Thyroid gland (tissue), 4 donors: ENCODE data around the gene TTC34. TPM values are rescaled to one million over a fixed set of nuclear protein-coding genes. Genes with fewer than 3 reads are reported as not detected.

ENCODE experiments used
- DNase-seq, 2 donors: peaks; one replicate each; pipeline ENCODE4 v3.0.0-alpha.2; 2019
- H3K27ac ChIP-seq, 3 donors: fragments of 200-600 bp; sonication (generic); 1 replicate in 2 of 3; 2 replicates in 1 of 3; pipeline ENCODE4 v1.5.1; 2016 to 2019; ENCODE audit warnings: mild to moderate bottlenecking in 1 of 3, moderate library complexity in 1 of 3
- H3K27me3 ChIP-seq: fragments of 200-600 bp; sonication (generic); one replicate; pipeline ENCODE4 v1.5.1; 2019
- H3K36me3 ChIP-seq, 2 donors: fragments of 200-600 bp; sonication (generic); one replicate each; pipeline ENCODE4 v1.5.1; 2016 to 2019
- H3K4me1 ChIP-seq, 2 donors: fragments of 200-600 bp; sonication (generic); one replicate each; pipeline ENCODE4 v1.5.1; 2017 to 2019
- H3K4me3 ChIP-seq, 3 donors: fragments of 200-600 bp; sonication (generic); replicated peaks in 1 of 3; 1 replicate in 2 of 3; 2 replicates in 1 of 3; pipeline ENCODE4 v1.5.1; 2016; ENCODE audit warnings: mild to moderate bottlenecking in 1 of 3
- H3K9me3 ChIP-seq: fragments of 200-600 bp; sonication (generic); one replicate; pipeline ENCODE4 v1.5.1; 2017
- CTCF ChIP-seq, 6 experiments: fragments of 200-600 bp in 3 of 6; fragments of 450-650 bp in 3 of 6; sonication (generic) in 3 of 6; IDR thresholded peaks; one replicate each; pipeline ENCODE4 v1.5.1; 2016 to 2019; ENCODE audit warnings: antibody characterized with exemption in 6 of 6, mild to moderate bottlenecking in 2 of 6, inconsistent platforms in 1 of 6, moderate library complexity in 1 of 6
- POLR2A ChIP-seq, 2 donors: fragments of 450-650 bp; IDR thresholded peaks; one replicate each; pipeline ENCODE4 v1.6.1; 2017; ENCODE audit warnings: antibody characterized with exemption in 2 of 2, mild to moderate bottlenecking in 2 of 2, moderate library complexity in 1 of 2
- WGBS, 2 donors: methylation state at CpG; one replicate each; pipeline ENCODE4 v1.1.5; 2017; 5-methylcytosine and 5-hydroxymethylcytosine counted together
- intact Hi-C: fragments of 100-400 bp; cut with DNase I; formaldehyde crosslinking; loops from one replicate; pipeline ENCODE4 v1.15.1; 2023
- total RNA-seq, 4 donors: library from RNA; depleted of rRNA; stranded (reverse); fragments of >200 nt; gene quantifications; one replicate each; pipeline ENCODE4 v1.2.3, GENCODE V29; 2016

Gene TTC34
- total RNA-seq, 4 donors from 2014 or later, result 0.81 to 2.2 (median 1.9) TPM

GRCh38 chr1:2631136-2632050 is 170.1 kb downstream of the TTC34 start:
- H3K27me3 ChIP-seq, result peaks cover 18% of the 10 kb centered on the region
- no peak overlapping the region for H3K27ac ChIP-seq
- 83 to 85% methylated on average over 23 to 24 of the region's 24 CpGs for WGBS, 2 donors
- H3K4me3 ChIP-seq, result no peak overlapping the region
- TF ChIP-seq CTCF (IDR thresholded peaks at IDR 0.05) (no peak), POLR2A (IDR thresholded peaks at IDR 0.05) (no peak)
- peaks cover 6 to 12% of the 10 kb centered on the region in 2 donors for H3K4me1 ChIP-seq
- intact Hi-C loops, result no loop called here
- DNase-seq, result no peak
- no peaks in the 10 kb centered on the region for H3K9me3 ChIP-seq
- H3K36me3 ChIP-seq, result no peaks in the 10 kb centered on the region

- Histone ChIP-seq H3K27me3 (peaks cover 18% of the 10 kb centered on the region), H3K27ac (no peak overlapping the region), H3K4me1 (peaks cover 6 to 12% of the 10 kb centered on the region in 2 donors), H3K9me3 (no peaks in the 10 kb centered on the region), H3K4me3 (no peak overlapping the region), H3K36me3 (no peaks in the 10 kb centered on the region)
- WGBS, 2 donors, result 90 to 93% methylated on average over 35 of the region's 35 CpGs
- intact Hi-C loops, result no loop called here
- no peak for DNase-seq
- no peak for TF ChIP-seq POLR2A (IDR thresholded peaks at IDR 0.05)
- TF ChIP-seq CTCF (IDR thresholded peaks at IDR 0.05), result no peak
Measured at GRCh38 chr1:2630498-2631135, 170.9 kb downstream of the TTC34 start.

- no peak for DNase-seq
- H3K27me3 ChIP-seq, result peaks cover 18% of the 10 kb centered on the region
- no peak overlapping the region for H3K27ac ChIP-seq
- no peaks in the 10 kb centered on the region for H3K36me3 ChIP-seq
- H3K4me1 ChIP-seq, result peaks cover 6 to 12% of the 10 kb centered on the region in 2 donors
- no peaks in the 10 kb centered on the region for H3K9me3 ChIP-seq
- intact Hi-C loops, result no loop called here
- no peak overlapping the region for H3K4me3 ChIP-seq
- TF ChIP-seq CTCF (IDR thresholded peaks at IDR 0.05), result no peak
- no peak for TF ChIP-seq POLR2A (IDR thresholded peaks at IDR 0.05)
- 86 to 91% methylated on average over 12 to 21 of the region's 23 CpGs for WGBS, 2 donors
Measured at GRCh38 chr1:2629627-2630497, 171.6 kb downstream of the TTC34 start.

GRCh38 chr1:2628933-2629626 is 172.4 kb downstream of the TTC34 start:
- Histone ChIP-seq H3K36me3 (no peaks in the 10 kb centered on the region), H3K27me3 (peaks cover 18% of the 10 kb centered on the region), H3K4me3 (no peak overlapping the region), H3K4me1 (peaks cover 6 to 12% of the 10 kb centered on the region in 2 donors), H3K27ac (no peak overlapping the region), H3K9me3 (no peaks in the 10 kb centered on the region)
- 0 to 18% methylated on average over 2 to 4 of the region's 64 CpGs for WGBS, 2 donors
- TF ChIP-seq CTCF (IDR thresholded peaks at IDR 0.05) (no peak), POLR2A (IDR thresholded peaks at IDR 0.05) (no peak)
- no peak for DNase-seq
- intact Hi-C loops, result no loop called here
